HFFc6 (cell line): ENCODE data around the gene ABCA4. TPM values are rescaled to one million over a fixed set of nuclear protein-coding genes. Genes with fewer than 3 reads are reported as not detected.
A peak's percentile ranks its signal among the peaks of the same experiment; 100 is the strongest.

Experiments used
- DNase-seq: peaks from one replicate; pipeline ENCODE4 v3.0.0-alpha.2; 2018
- H3K27ac Mint-ChIP-seq: 2 replicates; pipeline ENCODE4 v1.8.0; 2020; ENCODE audit warnings: mild to moderate bottlenecking, mixed read lengths
- H3K27me3 Mint-ChIP-seq: 2 replicates; pipeline ENCODE4 v1.8.0; 2021; ENCODE audit warnings: mild to moderate bottlenecking, moderate library complexity, mixed read lengths; ENCODE audit not compliant: insufficient read depth
- H3K36me3 Mint-ChIP-seq: 2 replicates; pipeline ENCODE4 v1.8.0; 2021; ENCODE audit warnings: low read depth, mixed read lengths
- H3K4me1 Mint-ChIP-seq: 2 replicates; pipeline ENCODE4 v1.8.0; 2020; ENCODE audit warnings: low read depth, mixed read lengths
- H3K4me3 Mint-ChIP-seq: 2 replicates; pipeline ENCODE4 v1.8.0; 2020; ENCODE audit warnings: mild to moderate bottlenecking, moderate library complexity, mixed read lengths
- H3K9me3 Mint-ChIP-seq: 2 replicates; pipeline ENCODE4 v1.8.0; 2020; ENCODE audit warnings: mild to moderate bottlenecking, mixed read lengths
- total RNA-seq, 6 experiments: library from RNA; stranded (reverse); fragmentation: NEBNext Ultra II Directional; extraction: Animal tissue kit (Norgen Biotek cat#: 25700); gene quantifications; 2 replicates in 1 of 6; 3 replicates in 5 of 6; pipeline ENCODE4 v1.2.3, GENCODE V29; 2021
- TF ChIP-seq, protein P1 (sequence below): fragments of 200-600 bp; sonication (generic); IDR thresholded peaks from 2 replicates; pipeline ENCODE4 v1.5.0; 2021; ENCODE audit warnings: antibody characterized with exemption, mild to moderate bottlenecking

ABCA4 gene
- total RNA-seq, 6 experiments from 2014 or later = 0.03 to 0.09 (median 0.05) TPM; not detected in 3

DNA sequence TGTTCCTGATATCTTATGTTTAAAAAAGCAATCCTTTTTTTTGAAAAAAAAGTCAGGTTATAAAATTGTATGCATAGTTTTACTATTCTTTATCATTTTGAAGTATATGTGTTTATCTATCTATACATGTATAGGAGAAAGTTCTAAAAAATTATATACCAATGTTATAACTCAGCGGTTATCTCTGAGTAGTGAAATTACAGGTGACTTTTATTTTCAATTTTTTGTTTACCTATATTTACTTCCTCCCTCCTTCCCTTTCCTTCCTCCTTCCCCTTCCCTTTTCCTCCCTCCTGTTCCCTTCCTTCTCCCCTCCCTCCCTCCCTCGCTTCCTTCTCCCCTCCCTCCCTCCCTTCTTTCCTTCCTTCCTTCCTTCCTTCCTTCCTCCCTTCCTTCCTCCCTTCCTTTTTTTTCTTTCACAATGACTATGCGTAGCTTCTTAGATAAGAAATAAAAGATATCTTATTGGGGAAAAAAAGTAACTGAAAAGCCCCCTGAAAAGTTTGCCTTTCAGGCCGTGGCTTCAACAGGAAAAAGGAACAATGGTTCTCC lies 77.1 kb downstream of the ABCA4 start:
- peaks cover 46% of the 10 kb centered on the region for H3K4me1 Mint-ChIP-seq
- H3K4me3 Mint-ChIP-seq = no peak overlapping the region
- no peak overlapping the region for H3K27ac Mint-ChIP-seq

GRCh38 chr1:94042388-94042787 lies 78.6 kb downstream of the ABCA4 start:
- no peak for DNase-seq
- TF ChIP-seq, protein P1, sequence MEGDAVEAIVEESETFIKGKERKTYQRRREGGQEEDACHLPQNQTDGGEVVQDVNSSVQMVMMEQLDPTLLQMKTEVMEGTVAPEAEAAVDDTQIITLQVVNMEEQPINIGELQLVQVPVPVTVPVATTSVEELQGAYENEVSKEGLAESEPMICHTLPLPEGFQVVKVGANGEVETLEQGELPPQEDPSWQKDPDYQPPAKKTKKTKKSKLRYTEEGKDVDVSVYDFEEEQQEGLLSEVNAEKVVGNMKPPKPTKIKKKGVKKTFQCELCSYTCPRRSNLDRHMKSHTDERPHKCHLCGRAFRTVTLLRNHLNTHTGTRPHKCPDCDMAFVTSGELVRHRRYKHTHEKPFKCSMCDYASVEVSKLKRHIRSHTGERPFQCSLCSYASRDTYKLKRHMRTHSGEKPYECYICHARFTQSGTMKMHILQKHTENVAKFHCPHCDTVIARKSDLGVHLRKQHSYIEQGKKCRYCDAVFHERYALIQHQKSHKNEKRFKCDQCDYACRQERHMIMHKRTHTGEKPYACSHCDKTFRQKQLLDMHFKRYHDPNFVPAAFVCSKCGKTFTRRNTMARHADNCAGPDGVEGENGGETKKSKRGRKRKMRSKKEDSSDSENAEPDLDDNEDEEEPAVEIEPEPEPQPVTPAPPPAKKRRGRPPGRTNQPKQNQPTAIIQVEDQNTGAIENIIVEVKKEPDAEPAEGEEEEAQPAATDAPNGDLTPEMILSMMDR = no peak
- peaks cover 55% of the 10 kb centered on the region for H3K4me1 Mint-ChIP-seq
- H3K36me3 Mint-ChIP-seq = no peaks in the 10 kb centered on the region
- H3K9me3 Mint-ChIP-seq = no peaks in the 10 kb centered on the region
- H3K27ac Mint-ChIP-seq = no peak overlapping the region
- H3K27me3 Mint-ChIP-seq = peaks cover 2% of the 10 kb centered on the region
- no peak overlapping the region; the same call in 1 of the 2 replicates for H3K4me3 Mint-ChIP-seq

More for the DNA sequence above, 77.1 kb downstream of the ABCA4 start:
- Mint-ChIP-seq H3K9me3 (no peaks in the 10 kb centered on the region), H3K27me3 (no peaks in the 10 kb centered on the region; the same call in 1 of the 2 replicates), H3K36me3 (no peaks in the 10 kb centered on the region)
- TF ChIP-seq, protein P1 = no peak
- no peak for DNase-seq

DNA sequence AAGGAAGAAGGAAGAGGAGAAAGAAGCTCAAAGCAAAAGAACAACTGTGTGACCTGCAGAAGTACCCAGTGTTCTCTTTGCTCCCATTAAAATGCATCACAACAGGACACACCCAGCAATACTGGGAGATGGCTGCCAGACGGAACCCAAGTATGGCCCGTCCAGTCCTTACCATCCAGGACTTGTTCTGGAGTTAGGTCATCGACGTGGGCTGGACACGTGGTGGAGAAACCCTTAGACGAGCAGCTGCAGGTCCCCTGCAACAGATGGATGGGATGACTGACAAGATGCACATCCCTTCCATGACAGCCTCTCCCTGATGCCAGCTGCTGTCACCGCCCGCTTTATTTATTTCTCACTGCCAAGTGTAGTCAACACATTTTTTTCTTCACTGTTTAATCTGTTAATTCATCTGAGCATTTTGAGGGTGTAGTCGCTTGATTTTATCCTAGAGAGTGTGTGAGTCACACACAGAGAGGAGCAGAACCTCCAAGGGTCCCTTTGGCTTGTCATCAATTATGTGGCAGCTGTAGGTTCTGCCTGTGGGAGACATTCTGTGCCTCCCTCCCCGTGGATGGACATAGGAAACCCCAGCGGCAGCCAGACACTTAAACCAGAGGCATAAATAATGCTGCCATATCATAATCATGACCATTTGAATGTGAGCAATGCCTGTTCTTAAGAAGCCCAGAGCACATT lies 80.9 kb downstream of the ABCA4 start:
- TF ChIP-seq, protein P1 = peak; percentile 74
- H3K36me3 Mint-ChIP-seq = no peaks in the 10 kb centered on the region

GRCh38 chr1:94039514-94039870 lies 81.5 kb downstream of the ABCA4 start:
- Mint-ChIP-seq H3K4me3 (peak overlapping the region; percentile 50), H3K4me1 (peaks cover 58% of the 10 kb centered on the region)

More for the DNA sequence above, 80.9 kb downstream of the ABCA4 start:
- Mint-ChIP-seq H3K27me3 (peaks cover 11% of the 10 kb centered on the region), H3K27ac (peak overlapping the region; percentile 56), H3K4me3 (peak overlapping the region; percentile 50), H3K9me3 (no peaks in the 10 kb centered on the region), H3K4me1 (peaks cover 64% of the 10 kb centered on the region)
- DNase-seq = peak; percentile 39

GRCh38 chr1:94038511-94038910 lies 82.4 kb downstream of the ABCA4 start:
- H3K4me1 Mint-ChIP-seq = peaks cover 62% of the 10 kb centered on the region
- no peak overlapping the region for H3K4me3 Mint-ChIP-seq
- DNase-seq = no peak
- H3K36me3 Mint-ChIP-seq = no peaks in the 10 kb centered on the region
- TF ChIP-seq, protein P1 = no peak
- H3K27me3 Mint-ChIP-seq = peaks cover 12% of the 10 kb centered on the region
- no peaks in the 10 kb centered on the region for H3K9me3 Mint-ChIP-seq
- H3K27ac Mint-ChIP-seq = no peak overlapping the region

More at GRCh38 chr1:94039514-94039870, 81.5 kb downstream of the ABCA4 start:
- peak; percentile 48 for DNase-seq
- peaks cover 12% of the 10 kb centered on the region for H3K27me3 Mint-ChIP-seq
- TF ChIP-seq, protein P1 = peak; percentile 97
- no peaks in the 10 kb centered on the region for H3K9me3 Mint-ChIP-seq
- H3K27ac Mint-ChIP-seq = no peak overlapping the region
- H3K36me3 Mint-ChIP-seq = no peaks in the 10 kb centered on the region
